NCI-H1048 (cell line): ENCODE measurements around the gene RALGAPA2.
A peak's percentile ranks its signal among the peaks of the same experiment; 100 is the strongest.

ENCODE experiments used
- DNase-seq: peaks from one replicate; lab custom pipeline; 2025; lab: John Stamatoyannopoulos, UW

Gene RALGAPA2

DNA sequence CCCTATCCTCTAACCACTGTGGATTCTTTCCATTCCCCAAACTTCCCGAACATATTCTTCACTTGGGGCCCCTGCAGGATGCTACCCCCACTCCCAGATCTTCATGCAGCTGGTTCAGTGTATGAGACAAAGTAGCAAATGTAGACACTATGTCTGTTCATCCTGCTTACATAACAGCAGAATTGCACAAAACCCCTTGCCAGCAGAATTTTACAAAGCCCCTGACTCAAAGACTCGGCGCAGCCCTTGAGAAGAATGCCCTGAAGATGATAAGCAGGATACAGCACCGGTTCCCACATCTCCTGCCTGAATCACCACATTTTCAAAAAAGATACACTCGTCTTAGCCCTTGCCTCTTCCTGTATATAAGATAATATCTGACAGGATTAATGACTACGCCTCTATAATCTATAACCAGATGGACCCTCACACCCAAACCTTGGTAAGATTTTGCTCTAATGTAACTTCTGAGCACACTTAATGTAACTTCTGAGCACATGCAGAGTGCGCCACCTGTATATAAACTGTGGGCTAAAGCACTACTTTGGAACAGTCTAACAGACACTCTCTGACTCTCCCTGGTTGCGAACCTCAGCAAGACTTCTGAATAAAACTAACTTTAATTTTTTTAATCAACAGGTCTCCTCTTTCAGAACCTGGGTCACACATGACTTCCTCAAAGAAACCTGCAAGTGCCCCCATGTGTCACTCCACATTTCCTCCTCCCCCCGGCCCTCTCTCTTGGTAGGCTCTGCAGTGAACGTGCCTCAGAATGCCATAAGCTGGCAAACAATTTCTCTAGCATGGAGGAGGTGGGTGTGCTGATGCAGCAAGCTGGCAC is 28.7 kb downstream of the RALGAPA2 start:
- no peak for DNase-seq

DNA sequence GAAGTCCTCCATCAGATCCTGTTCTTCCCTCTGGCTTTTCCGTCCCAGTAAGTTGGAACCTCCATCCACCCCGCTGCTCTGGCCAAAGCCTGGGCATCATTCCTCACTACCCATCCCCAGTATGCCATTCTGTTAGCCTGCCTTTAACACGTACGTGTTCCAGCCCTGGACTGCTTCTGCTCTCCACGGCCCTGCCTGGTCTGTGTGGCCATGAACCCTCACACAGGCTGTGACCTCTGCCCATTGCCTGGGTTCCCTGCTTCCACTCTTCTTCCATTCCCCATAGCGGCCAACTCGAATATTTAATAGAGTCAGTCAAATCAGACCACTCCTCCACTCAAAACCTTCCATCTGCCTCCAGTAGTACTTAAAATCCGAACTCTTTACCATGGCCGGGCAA is 29.4 kb downstream of the RALGAPA2 start:
- DNase-seq, result no peak

DNA sequence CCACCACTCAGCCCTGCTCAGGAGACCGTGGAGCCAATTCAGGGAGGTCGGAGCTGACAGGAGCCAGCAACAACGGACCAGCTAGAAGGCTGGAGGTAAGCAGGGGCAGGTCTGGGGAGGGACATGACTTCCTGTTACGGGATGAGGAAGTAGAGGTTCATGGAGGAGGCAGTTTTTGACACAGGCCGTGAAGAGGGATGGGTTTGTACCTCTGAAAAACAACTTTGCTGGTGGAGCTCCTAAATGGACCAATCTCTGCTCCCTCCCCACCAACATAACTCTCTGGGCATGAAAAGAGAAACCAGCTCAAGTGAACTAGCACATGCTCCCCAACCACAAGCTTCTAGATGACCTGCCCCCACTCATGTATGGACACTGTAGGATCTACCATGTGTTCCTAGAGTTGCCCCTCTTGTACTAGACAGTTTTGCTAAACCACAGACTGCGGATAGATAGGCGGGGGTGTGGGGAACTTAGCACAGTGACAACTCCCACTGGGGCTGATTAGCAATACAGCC is 31.4 kb downstream of the RALGAPA2 start:
- no peak for DNase-seq

DNA sequence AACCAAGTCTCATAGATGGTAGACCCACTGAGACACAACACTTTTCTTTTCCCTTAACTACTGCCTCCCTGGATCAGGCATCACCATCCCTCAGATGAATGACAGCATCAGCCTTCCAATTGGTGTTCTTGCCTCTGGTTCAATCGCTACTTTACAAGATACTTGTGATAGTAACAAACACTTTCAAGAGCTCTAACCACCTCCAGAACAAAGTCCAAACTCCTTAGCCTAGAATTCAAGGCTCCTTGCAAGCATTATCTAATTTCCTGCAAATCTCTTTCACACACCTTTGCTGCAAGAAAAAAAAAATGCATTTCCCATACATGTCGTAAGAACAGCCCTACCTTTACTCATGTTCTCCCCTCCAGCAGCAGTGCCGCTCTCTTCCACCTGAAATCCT is 33.1 kb downstream of the RALGAPA2 start:
- DNase-seq, result no peak

DNA sequence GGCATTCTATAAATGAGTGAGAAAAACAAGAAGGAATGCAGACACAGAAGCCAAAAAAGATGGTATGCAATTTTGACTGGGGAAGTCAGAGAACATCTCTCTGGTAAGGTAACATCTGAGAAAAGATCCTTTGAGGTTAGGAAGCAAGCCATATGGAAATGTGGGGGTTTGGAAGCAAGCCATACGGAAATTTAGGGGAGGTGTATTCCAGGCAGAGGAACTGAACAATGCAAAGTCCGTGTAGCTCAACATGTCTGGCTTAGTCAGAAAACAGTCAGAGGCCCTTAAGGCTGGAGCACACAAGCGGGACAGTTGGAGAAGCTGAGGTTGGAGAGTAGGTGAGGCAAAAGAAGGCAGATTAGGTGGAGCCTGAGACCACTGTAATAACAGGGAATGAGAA is 35.3 kb downstream of the RALGAPA2 start:
- DNase-seq, result peak; percentile 49

GRCh38 chr20:20668639-20669038 is 43.8 kb downstream of the RALGAPA2 start:
- no peak for DNase-seq

DNA sequence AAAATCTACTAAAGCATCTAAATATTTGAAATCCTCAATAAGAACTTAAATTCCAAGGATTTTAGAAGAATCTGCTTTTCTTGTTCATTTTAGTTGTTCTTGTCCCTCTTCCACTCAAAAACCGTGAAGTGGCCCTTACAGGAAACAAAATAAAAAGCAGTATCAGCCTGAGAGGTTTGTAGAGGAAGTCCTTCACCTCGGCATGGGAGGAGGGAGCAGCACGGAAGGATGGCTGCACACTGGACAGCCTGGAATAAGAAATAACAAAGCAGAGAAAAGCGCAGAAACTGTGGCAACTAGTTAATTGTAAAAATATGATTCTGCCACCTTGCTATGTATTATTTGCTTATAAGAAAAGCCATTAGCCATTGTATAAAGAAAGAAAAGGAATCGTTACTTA is 46.1 kb downstream of the RALGAPA2 start:
- DNase-seq, result no peak

DNA sequence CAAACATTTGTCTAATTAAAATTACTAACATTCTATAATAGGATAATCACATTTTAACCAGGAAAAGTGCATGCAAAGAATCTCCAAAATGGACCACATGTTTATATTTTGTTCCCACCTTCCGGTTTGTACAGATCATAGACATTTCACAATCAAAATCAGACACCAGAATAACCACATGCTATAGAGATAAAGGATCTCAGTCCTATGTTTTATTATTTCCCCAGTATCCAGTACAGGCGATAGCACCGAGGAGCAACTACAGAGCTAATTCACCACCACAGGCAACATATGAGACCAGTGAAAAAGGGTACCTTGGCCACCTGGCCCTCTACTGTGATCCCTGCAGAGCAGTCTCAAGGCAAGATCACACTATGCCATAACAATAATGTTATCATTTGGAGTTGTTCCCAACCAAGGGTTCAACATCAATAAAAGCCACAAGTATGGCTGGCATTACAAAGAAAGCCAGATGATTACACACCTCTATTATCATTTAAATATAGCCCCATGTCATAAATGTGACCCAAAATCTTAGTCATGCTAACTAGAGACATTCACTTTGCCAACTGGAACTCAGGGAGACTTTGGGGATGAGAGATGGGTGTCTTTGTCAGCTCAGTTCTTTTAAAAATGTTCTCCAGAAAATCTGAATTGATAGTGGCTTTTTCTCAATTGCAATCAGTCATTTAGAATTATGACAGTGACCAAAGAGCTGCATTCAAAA is 46.7 kb downstream of the RALGAPA2 start:
- no peak for DNase-seq

GRCh38 chr20:20664795-20665589 is 47.5 kb downstream of the RALGAPA2 start:
- no peak for DNase-seq

GRCh38 chr20:20663841-20664240 is 48.6 kb downstream of the RALGAPA2 start:
- no peak for DNase-seq

- no peak for DNase-seq
Observed at GRCh38 chr20:20658871-20659431, 53.5 kb downstream of the RALGAPA2 start.

DNA sequence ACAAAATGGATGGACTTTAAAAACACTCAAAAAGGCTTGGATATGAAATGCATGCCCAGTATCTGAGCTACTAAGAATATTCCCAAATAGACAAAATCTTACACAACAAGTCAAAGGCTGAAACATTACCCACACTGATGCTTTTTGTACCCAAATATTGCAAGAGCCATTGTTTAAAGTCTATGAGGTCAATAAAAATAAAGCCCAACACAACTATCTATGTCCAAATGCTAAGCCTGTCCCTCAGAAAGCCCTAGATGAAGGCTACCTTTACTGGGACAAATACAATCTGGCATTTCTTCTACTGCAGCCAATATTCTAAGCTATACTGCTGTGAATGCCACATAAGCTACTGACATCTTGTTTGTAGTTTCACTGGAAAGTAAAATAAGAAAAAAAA is 54.3 kb downstream of the RALGAPA2 start:
- DNase-seq, result no peak

DNA sequence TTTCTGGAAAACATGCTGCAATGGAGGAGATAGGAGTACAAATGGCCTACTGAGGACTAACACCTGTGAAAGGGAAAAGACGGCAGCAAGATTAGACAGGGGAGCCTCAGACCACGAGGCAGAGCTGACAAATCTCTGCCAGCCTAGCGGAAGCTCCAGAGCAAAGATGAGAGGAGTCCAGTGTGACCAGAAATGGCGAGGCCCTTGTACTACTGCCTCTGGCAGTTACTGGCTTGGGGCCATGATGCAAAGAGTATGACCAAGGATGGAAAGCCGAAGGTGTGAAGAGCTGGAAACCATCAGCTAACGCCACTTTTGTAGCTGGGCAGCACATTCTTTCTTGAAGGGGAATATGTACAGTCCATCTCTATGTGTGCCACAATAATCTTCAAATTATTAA is 55.4 kb downstream of the RALGAPA2 start:
- no peak for DNase-seq

DNA sequence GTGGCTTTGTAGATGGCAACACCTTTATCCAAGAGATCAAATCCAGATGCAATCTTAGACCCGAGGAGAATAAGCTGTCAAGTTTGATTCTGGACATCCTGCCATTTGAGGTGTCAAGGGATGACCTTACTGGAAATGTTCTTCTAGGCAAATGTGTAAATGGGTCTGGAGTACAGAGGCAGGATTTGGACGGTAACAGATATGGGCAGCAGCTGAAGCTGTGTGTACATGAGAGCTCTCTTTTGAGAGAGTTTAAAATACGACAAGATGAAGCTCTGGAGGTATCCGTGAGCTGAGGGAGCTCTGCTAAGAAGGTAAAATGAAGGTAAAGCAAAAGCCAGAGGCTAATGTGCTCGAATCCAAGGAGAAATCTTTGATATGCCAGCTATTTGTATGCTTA is 56.6 kb downstream of the RALGAPA2 start:
- DNase-seq, result no peak

DNA sequence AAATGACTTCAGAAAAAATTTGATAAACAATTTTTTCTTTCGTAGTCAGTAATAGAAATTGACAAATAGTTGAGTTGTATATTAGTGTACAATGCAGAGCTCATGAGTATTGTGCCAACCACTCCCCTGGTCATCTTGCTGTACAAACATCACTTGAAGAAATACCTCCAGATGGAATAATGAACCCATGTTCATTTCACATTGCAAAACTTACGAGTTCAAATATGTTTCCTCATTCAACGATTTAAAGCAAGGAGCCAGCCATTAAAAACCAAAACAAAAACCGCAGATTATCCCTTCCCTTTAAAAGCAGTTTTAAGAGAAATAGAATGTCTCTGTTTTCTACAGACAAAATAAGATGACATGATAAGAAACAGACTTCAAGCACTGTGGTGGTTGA is 62.5 kb downstream of the RALGAPA2 start:
- DNase-seq, result no peak

DNA sequence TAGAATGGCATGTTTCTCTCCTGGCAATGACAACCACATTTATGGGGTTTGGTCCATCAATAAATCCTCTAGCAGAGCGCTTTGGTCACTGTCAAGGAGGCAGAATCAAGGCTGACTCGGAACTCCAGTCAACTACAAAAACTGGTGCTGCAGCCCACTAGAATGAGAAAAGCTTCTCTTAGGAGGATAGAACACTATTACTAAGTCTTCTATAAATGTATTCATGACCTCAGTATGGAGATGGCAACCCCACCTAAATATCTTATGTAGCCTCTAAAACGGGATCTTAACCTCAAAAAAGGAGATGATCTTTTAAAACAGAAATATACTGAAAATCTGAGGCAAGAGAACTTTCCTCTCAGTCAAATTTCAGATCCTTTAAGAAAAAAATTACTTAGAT is 68.5 kb downstream of the RALGAPA2 start:
- DNase-seq, result no peak

GRCh38 chr20:20641783-20642182 is 70.7 kb downstream of the RALGAPA2 start:
- no peak for DNase-seq

DNA sequence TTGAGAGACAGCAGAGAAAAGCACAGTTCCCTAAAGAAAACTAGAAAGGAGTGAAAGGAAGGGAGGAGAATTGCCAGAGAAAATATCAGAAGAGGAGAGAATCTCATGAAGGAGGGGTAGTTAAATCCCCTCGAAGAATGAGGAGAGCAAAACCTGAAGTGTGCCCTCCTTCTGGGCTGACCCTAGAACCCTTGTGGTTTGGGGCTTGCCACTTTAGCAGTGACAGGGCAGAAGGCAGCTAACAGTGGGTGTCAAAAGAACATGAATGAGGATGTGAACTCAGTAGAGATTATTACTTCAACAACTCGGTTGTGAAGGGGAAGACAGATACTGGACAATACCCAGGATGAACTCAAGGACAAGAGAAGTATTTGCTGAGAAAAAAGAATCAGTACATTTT is 73.6 kb downstream of the RALGAPA2 start:
- no peak for DNase-seq

- DNase-seq, result no peak
Observed at GRCh38 chr20:20637998-20638725, 74.3 kb downstream of the RALGAPA2 start.

- DNase-seq, result no peak
Observed at GRCh38 chr20:20635006-20635405, 77.4 kb downstream of the RALGAPA2 start.

DNA sequence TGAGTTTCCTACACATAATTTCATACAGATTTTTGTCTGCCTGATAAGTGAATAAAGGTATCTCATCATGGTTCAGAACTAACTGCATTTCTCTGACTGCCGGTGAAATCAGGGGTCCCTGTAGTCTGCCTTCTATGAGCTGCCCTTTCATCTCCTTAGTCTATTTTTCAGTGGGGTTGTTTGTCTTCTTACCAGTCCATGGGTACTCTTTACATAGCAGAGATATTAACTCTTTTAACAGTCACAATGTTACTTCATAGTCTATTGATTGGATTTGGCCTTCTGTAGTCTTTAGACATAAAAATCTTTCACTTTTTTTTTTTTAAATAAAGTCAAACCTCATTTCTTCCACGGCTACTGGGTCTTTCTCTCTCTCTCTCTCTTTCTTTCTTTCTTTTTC is 79.8 kb downstream of the RALGAPA2 start:
- DNase-seq, result no peak
